HFF-Myc (cell line): ENCODE measurements around the gene CACNB2.

Source experiments
- DNase-seq: peaks from one replicate; pipeline ENCODE4 v3.0.0-alpha.2; 2011; ENCODE audit warnings: low read depth; ENCODE audit errors: extremely low read depth
- H3K4me3 ChIP-seq: replicated peaks from 2 replicates; pipeline ENCODE4 v1.5.1; 2011; ENCODE audit warnings: low read depth, mild to moderate bottlenecking, control low read depth, low read length
- TF ChIP-seq, protein P1 (sequence below): IDR thresholded peaks from 2 replicates; pipeline ENCODE4 v1.5.1; 2012; ENCODE audit warnings: mild to moderate bottlenecking, low read depth, low read length, control low read depth; ENCODE audit errors: missing control alignments

The CACNB2 gene

DNA sequence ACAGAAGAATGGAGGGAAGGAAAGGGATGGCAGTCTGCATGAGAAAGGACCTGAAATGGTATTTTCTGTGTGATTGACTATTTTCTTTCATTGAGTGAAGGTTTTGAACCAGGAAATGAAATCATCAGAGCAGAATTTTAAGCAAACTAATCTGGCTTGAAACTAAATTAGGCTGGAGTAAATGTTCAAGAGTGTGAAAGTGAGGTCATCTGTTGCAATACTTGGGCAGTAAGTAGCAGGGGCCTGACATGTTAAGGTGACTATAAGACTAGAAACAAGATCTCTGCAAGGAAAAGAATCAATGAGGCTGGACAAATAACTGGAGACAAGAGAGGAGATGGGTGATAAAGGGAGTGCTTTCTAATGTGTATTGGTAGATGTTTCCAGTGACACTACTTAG is 306.0 kb downstream of the CACNB2 start:
- H3K4me3 ChIP-seq = no peak overlapping the region
- TF ChIP-seq, protein P1, sequence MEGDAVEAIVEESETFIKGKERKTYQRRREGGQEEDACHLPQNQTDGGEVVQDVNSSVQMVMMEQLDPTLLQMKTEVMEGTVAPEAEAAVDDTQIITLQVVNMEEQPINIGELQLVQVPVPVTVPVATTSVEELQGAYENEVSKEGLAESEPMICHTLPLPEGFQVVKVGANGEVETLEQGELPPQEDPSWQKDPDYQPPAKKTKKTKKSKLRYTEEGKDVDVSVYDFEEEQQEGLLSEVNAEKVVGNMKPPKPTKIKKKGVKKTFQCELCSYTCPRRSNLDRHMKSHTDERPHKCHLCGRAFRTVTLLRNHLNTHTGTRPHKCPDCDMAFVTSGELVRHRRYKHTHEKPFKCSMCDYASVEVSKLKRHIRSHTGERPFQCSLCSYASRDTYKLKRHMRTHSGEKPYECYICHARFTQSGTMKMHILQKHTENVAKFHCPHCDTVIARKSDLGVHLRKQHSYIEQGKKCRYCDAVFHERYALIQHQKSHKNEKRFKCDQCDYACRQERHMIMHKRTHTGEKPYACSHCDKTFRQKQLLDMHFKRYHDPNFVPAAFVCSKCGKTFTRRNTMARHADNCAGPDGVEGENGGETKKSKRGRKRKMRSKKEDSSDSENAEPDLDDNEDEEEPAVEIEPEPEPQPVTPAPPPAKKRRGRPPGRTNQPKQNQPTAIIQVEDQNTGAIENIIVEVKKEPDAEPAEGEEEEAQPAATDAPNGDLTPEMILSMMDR = no peak
- DNase-seq = no peak

DNA sequence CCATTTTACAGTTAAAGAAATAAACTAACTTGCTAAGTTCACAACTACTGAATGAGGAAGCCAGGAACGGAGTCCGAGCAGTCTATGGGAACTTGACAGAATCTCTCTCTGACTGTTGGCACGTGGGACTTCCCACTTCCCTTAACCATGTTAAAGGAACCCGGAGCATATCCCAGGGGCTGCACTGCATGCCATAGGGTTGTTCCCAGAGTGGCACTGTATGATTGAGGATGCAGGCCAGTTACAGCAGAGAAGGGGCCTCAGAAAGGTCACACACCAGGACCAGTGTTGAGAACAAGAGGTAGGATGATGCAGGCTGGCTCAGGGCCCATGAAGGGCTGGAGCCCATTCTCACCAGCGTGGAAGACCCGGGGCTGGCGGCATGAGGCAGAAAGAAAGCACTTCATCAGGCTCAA is 309.4 kb downstream of the CACNB2 start:
- H3K4me3 ChIP-seq = no peak overlapping the region
- DNase-seq = no peak
- TF ChIP-seq, protein P1 = no peak

DNA sequence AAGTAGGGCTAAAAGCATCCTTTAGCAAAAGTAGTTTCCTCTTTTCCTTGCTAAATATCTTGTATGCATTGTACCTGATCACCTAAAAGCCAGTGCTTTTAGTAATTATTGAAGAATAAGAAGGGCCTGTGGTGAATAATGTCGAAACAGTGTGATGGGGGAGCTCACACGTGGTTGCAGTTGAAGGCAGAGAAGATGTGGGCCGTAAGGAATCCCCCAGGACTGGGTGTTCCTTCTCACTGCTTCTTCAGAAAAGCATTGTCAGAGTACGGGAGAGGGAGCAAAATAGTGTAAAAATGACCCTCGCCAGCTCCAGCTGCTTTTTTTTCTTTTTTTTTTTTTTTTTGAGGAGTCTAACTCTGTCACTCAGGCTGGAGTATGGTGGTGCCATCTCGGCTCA is 310.1 kb downstream of the CACNB2 start:
- DNase-seq = no peak
- no peak overlapping the region for H3K4me3 ChIP-seq
- TF ChIP-seq, protein P1 = no peak

DNA sequence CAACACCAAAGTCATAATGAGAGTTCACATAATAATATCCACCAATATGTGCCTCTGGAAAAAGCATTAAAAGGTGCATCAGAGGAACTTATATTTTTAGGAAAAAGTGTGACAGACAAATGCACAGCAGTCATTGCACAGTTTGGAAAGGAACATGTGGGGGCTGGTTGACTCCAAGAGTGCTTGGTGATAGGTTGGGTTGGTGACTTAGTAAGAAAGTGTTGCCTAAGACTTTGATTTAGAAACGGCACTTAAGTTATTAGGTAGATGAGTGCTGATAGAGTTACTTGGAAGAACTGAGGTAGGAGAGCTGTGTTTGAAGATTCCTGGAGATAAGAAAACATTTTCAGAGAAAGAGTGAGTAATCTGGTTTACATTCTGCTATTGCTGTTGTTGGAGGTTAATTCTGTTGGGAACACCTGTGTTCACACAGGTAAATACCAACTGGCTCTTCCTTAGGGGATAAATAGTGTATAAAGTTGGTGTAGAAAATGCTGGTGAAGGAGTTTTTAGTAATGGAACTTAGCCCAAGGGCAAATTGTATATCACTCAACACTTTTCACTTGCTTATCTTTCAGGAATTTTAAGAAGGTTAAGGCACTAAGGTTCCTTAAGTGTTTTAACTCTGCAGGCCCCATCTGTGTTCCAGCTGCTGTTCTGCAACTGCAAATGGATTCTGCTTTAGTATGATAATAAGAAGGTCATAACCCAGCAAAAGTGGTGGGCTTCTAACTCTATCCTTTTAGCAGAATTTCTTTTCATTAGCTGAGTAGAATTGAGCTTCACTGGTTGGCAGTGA is 315.1 kb downstream of the CACNB2 start:
- TF ChIP-seq, protein P1 = no peak
- DNase-seq = peak; percentile 43
- no peak overlapping the region for H3K4me3 ChIP-seq

GRCh38 chr10:18456984-18457383 is 316.8 kb downstream of the CACNB2 start:
- DNase-seq = no peak
- TF ChIP-seq, protein P1 = no peak
- no peak overlapping the region for H3K4me3 ChIP-seq

- TF ChIP-seq, protein P1 = no peak
- DNase-seq = no peak
Observed at GRCh38 chr10:18460032-18460431, 319.8 kb downstream of the CACNB2 start.

GRCh38 chr10:18463673-18464211 is 323.5 kb downstream of the CACNB2 start:
- no peak for DNase-seq
- TF ChIP-seq, protein P1 = no peak
- no peak overlapping the region for H3K4me3 ChIP-seq

More at GRCh38 chr10:18460032-18460431, 319.8 kb downstream of the CACNB2 start:
- no peak overlapping the region for H3K4me3 ChIP-seq
